Measurements from ENCODE around the gene CROCC. TPM values are rescaled to one million over a fixed set of nuclear protein-coding genes. Genes with fewer than 3 reads are reported as not detected.
A peak's percentile ranks its signal among the peaks of the same experiment; 100 is the strongest.

Gene CROCC
- total and polyA plus RNA-seq, 4 donors, result 10.5 to 68.7 (median 26.4) TPM

DNA sequence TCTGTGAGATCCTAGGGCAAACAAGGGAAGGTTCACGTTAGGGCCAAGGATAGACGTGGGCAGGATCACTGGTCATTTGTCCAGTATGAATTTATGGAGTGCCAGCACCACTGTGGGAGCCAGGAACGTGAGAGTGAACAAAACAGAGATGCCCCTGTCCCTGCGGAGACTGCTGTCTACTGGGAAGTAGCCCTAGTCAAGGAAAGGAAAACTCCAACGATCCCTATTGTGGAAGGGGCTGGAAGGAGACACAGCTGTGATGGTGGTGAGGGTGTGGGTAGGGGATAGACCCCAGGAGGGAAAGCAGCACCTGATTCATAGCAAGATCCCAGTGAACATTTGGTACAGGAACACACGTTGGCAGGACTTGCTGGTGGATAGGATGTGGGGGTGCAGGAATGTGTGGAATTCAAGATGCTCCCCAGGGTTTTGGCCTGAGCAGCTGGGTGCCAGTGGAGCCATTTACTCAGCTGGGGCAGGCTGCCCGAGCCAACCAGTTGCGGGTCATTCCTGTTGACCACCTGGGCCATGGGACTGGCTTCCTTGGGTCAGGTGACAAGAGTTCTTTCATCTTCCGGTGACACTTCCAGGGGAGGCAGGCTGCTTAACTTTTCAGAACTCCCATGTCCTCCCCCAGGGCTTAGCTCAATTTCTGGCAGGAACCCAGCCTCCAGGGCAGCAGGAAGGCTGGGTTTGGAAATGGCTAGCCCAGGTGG, 91.2 kb downstream of the CROCC start:
- ATAC-seq (ENCODE audit: low FRiP score), result no peak
- 68 to 69% methylated on average over 9 of the region's 9 CpGs for WGBS, 2 donors

DNA sequence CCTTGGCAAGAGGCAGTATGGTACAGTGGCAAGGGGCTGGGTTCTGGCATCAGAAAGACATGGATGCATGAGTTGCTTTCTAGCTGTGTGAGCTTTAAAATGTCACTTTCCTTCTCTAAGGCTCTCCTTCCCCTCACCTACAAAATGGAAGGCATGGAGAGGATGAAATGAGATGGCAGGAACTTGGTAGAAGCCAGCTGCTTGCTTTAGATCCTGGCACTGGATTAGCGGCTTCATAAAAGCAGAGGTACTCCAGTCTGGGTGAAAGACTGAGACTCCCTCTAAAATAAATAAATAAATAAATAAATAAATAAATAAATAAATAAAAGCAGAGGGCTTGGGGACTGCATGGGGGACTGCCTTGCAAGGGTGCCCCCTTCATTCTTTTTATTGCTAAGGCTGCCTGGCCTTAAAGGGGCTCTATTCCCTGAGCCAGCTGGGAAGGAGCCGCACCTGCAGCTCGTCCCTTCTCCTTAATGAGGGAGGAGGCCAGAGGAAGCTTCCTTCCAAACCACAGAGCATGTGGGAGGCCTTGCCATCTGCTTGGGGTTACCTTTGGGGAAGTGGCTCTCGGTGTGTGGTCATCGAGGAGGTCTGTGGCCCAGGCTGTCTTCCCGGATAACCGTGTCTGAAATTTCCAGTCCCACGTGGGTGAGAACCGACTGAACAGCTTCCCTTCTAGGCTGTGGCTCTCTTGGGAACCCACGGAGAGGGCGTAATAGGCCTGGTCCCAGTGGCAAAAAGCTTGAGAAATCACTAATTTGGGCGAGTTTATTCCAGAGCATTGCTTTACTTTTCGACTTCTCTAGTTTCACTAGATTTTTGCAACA, 92.0 kb downstream of the CROCC start:
- no peaks in the 10 kb centered on the region for H3K4me1 ChIP-seq (ENCODE audit: control insufficient read depth in 1 of 2, insufficient read depth in 2 of 2, low read length in 2 of 2)
- H3K27me3 ChIP-seq (ENCODE audit: control insufficient read depth in 1 of 2, insufficient read depth in 2 of 2, low read length in 1 of 2), result no peaks in the 10 kb centered on the region
- H3K27ac ChIP-seq (ENCODE audit: low read depth in 1 of 2, low read length in 2 of 2), result no peak overlapping the region
- ATAC-seq (ENCODE audit: low FRiP score), result no peak
- H3K9me3 ChIP-seq (ENCODE audit: control insufficient read depth, low read length), result no peaks in the 10 kb centered on the region
- H3K4me3 ChIP-seq (ENCODE audit: low read length in 2 of 2), result no peak overlapping the region
- H3K36me3 ChIP-seq (ENCODE audit: control insufficient read depth in 1 of 2, insufficient read depth in 2 of 2, low read length in 1 of 2), result no peaks in the 10 kb centered on the region
- DNase-seq, result peak in 1 of 2 donors; percentile 50
- intact Hi-C loops (cut with DNase I), result loop anchor here in 1 of 2 donors (2.0 to 5.0 kb wide), 2 partner anchors 39 to 46 kb away; no protein-coding TSS in a partner anchor
- 90% methylated on average over 13 of the region's 13 CpGs for WGBS, 2 donors

More for the DNA sequence above, 91.2 kb downstream of the CROCC start:
- intact Hi-C loops (cut with DNase I), result loop anchor here in 1 of 2 donors (2.0 to 5.0 kb wide), 2 partner anchors 40 to 46 kb away; no protein-coding TSS in a partner anchor
- no peaks in the 10 kb centered on the region for H3K36me3 ChIP-seq (ENCODE audit: control insufficient read depth in 1 of 2, insufficient read depth in 2 of 2, low read length in 1 of 2)
- no peak overlapping the region for H3K4me3 ChIP-seq (ENCODE audit: low read length in 2 of 2)
- no peak overlapping the region for H3K27ac ChIP-seq (ENCODE audit: low read depth in 1 of 2, low read length in 2 of 2)
- no peaks in the 10 kb centered on the region for H3K27me3 ChIP-seq (ENCODE audit: control insufficient read depth in 1 of 2, insufficient read depth in 2 of 2, low read length in 1 of 2)
- DNase-seq, result peak in 1 of 2 donors; percentile 64
- H3K9me3 ChIP-seq (ENCODE audit: control insufficient read depth, low read length), result no peaks in the 10 kb centered on the region
- no peaks in the 10 kb centered on the region for H3K4me1 ChIP-seq (ENCODE audit: control insufficient read depth in 1 of 2, insufficient read depth in 2 of 2, low read length in 2 of 2)

DNA sequence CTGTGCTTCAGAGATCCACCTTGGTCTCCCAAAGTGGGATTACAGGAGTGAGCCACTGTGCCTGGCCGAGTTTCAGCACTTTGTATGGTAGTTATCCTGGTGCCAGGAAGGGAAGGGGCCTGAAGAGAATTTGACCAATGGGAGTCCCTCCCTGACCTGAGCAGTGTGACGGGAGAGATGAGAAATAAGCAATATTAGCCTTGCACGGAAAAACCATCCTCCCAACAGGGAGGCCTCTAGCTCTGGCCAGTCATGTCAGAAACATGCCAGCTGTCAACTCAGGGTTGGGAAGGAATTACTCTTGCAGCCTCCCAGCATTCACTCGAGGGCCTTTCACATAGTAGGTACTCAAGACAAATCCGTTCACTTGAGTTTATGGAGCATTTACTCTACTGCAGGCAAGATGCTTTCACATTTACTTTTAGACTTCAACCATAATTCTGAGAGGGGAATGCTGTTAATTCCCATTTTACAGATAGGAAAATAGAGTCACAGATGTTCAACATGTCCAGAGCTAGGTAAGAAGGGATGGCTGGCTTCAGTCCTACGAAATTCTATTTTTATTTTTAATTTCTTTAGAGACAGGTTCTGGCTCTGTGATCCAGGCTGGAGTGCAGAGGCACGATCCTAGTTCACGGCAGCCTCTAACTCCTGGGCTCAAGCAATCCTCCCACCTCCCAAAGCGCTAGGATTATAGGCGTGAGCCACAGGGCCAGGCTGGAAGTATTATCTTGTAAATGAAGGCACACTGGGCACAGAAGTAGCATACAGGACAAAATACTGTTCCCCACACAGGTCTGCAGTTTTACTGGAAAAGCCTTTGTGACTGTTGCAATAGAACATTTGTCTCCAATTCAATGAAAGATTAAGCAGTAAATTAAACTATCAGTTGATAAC, 93.2 kb downstream of the CROCC start:
- Histone ChIP-seq H3K27ac (ENCODE audit: low read depth in 1 of 2, low read length in 2 of 2) (no peak overlapping the region), H3K4me1 (ENCODE audit: control insufficient read depth in 1 of 2, insufficient read depth in 2 of 2, low read length in 2 of 2) (no peaks in the 10 kb centered on the region), H3K36me3 (ENCODE audit: control insufficient read depth in 1 of 2, insufficient read depth in 2 of 2, low read length in 1 of 2) (no peaks in the 10 kb centered on the region), H3K4me3 (ENCODE audit: low read length in 2 of 2) (no peak overlapping the region), H3K27me3 (ENCODE audit: control insufficient read depth in 1 of 2, insufficient read depth in 2 of 2, low read length in 1 of 2) (no peaks in the 10 kb centered on the region), H3K9me3 (ENCODE audit: control insufficient read depth, low read length) (no peaks in the 10 kb centered on the region)
- WGBS, 2 donors, result 73 to 74% methylated on average over 10 of the region's 10 CpGs
- DNase-seq (peak in 1 of 2 donors; percentile 13), ATAC-seq (ENCODE audit: low FRiP score) (no peak)
- intact Hi-C loops (cut with DNase I), result loop anchor here in 1 of 2 donors (5.0 kb wide), 1 partner anchor 48 kb away; no protein-coding TSS in a partner anchor

DNA sequence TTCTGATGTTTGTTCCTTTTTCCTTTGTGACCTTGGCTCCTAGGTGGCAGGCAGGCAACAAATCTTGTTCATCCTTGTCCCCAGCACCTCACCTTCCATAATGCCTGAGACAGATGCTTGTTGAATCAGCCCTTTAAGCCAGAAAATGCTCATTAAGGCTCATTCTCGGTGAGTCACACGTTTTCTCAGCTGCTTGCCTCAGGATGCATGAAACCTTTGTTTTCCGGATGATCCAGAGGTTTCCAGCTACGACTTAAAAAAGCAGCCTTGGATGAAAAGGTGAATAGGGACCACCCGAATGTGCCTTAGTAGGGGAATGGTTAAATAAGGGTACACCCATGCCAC, 94.6 kb downstream of the CROCC start:
- Histone ChIP-seq H3K4me3 (ENCODE audit: low read length in 2 of 2) (no peak overlapping the region), H3K27ac (ENCODE audit: low read depth in 1 of 2, low read length in 2 of 2) (no peak overlapping the region), H3K9me3 (ENCODE audit: control insufficient read depth, low read length) (no peaks in the 10 kb centered on the region), H3K4me1 (ENCODE audit: control insufficient read depth in 1 of 2, insufficient read depth in 2 of 2, low read length in 2 of 2) (no peaks in the 10 kb centered on the region), H3K27me3 (ENCODE audit: control insufficient read depth in 1 of 2, insufficient read depth in 2 of 2, low read length in 1 of 2) (no peaks in the 10 kb centered on the region), H3K36me3 (ENCODE audit: control insufficient read depth in 1 of 2, insufficient read depth in 2 of 2, low read length in 1 of 2) (peaks cover 5 to 6% of the 10 kb centered on the region in 2 donors)
- no peak for ATAC-seq (ENCODE audit: low FRiP score)
- intact Hi-C loops (cut with DNase I), result no loop called here
- WGBS, 2 donors, result 58 to 63% methylated on average over 5 of the region's 5 CpGs
- DNase-seq, result no peak

DNA sequence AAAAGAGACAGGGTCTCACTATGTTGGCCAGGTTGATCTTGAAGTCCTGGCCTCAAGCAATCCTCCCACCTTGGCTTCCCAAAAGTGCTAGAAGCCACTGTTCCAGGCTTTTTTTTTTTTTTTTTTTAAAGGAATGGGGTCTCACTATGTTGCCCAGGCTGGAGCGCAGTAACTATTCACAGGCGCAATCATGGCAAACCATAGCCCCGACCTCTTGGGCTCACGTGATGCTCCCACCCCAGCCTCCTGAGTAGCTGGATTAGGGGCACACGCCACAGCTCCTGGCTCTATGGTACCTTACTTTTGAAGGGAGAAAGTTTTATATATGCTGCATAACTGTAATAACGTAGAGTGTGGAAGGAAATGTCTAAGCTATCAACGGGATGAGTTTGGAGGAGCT, 95.7 kb downstream of the CROCC start:
- Histone ChIP-seq H3K27ac (ENCODE audit: low read depth in 1 of 2, low read length in 2 of 2) (no peak overlapping the region), H3K36me3 (ENCODE audit: control insufficient read depth in 1 of 2, insufficient read depth in 2 of 2, low read length in 1 of 2) (peaks cover 6 to 12% of the 10 kb centered on the region in 2 donors), H3K9me3 (ENCODE audit: control insufficient read depth, low read length) (no peaks in the 10 kb centered on the region), H3K4me3 (ENCODE audit: low read length in 2 of 2) (no peak overlapping the region), H3K4me1 (ENCODE audit: control insufficient read depth in 1 of 2, insufficient read depth in 2 of 2, low read length in 2 of 2) (no peaks in the 10 kb centered on the region), H3K27me3 (ENCODE audit: control insufficient read depth in 1 of 2, insufficient read depth in 2 of 2, low read length in 1 of 2) (no peaks in the 10 kb centered on the region)
- intact Hi-C loops (cut with DNase I), result no loop called here
- ATAC-seq (ENCODE audit: low FRiP score), result no peak
- WGBS, 2 donors, result 91 to 94% methylated on average over 7 of the region's 7 CpGs
- DNase-seq, result no peak

DNA sequence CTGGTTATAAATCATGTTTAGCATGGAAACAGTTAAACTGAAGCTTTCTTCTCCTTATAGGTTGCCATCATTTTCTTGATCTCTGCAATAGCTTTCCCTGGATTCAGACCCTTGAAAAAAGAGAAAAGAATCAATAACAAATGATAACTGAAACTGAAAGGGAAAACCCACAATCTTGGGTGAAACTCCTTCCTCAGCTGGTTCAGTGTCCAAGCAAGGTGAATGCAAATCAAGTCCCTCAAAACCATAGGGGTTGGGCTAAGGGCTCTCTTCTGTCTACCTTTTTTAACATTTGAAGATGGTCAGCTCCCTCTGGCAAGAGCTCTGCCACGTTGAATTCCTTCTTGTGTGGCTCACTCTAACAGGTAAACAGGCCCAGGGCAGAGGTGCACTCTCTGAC, 97.1 kb downstream of the CROCC start:
- DNase-seq (no peak), ATAC-seq (ENCODE audit: low FRiP score) (no peak)
- no peak overlapping the region for H3K4me3 ChIP-seq (ENCODE audit: low read length in 2 of 2)
- intact Hi-C loops (cut with DNase I), result no loop called here
- H3K27ac ChIP-seq (ENCODE audit: low read depth in 1 of 2, low read length in 2 of 2), result no peak overlapping the region
- H3K36me3 ChIP-seq (ENCODE audit: control insufficient read depth in 1 of 2, insufficient read depth in 2 of 2, low read length in 1 of 2), result peaks cover 6 to 15% of the 10 kb centered on the region in 2 donors
- no peaks in the 10 kb centered on the region for H3K4me1 ChIP-seq (ENCODE audit: control insufficient read depth in 1 of 2, insufficient read depth in 2 of 2, low read length in 2 of 2)
- WGBS, 2 donors, result 30 to 44% methylated on average over 1 of the region's 1 CpG
- no peaks in the 10 kb centered on the region for H3K27me3 ChIP-seq (ENCODE audit: control insufficient read depth in 1 of 2, insufficient read depth in 2 of 2, low read length in 1 of 2)
- no peaks in the 10 kb centered on the region for H3K9me3 ChIP-seq (ENCODE audit: control insufficient read depth, low read length)

DNA sequence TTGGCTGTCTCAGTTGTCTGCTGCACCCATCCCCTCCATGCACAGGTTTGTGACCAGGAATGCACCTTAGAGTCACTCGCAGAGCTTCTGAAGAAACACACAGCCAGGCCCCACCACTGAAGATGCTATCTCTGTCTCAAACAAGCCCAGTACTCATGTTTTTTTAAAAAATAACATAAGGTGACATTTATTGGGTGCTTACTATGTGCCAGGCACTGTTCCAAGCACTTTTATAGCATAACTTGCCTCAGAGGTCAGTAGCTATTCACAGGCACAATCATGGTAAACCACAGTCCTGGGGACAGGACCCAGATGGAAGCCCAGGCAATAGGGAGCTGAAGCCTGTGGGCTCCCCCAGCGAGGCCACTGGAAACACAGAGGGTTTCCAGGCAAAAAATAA, 98.8 kb downstream of the CROCC start:
- DNase-seq (peak in 1 of 2 donors; percentile 31), ATAC-seq (ENCODE audit: low FRiP score) (no peak)
- Histone ChIP-seq H3K27ac (ENCODE audit: low read depth in 1 of 2, low read length in 2 of 2) (no peak overlapping the region), H3K9me3 (ENCODE audit: control insufficient read depth, low read length) (no peaks in the 10 kb centered on the region), H3K36me3 (ENCODE audit: control insufficient read depth in 1 of 2, insufficient read depth in 2 of 2, low read length in 1 of 2) (peaks cover 6 to 20% of the 10 kb centered on the region in 2 donors), H3K4me3 (ENCODE audit: low read length in 2 of 2) (no peak overlapping the region), H3K4me1 (ENCODE audit: control insufficient read depth in 1 of 2, insufficient read depth in 2 of 2, low read length in 2 of 2) (no peaks in the 10 kb centered on the region), H3K27me3 (ENCODE audit: control insufficient read depth in 1 of 2, insufficient read depth in 2 of 2, low read length in 1 of 2) (no peaks in the 10 kb centered on the region)
- intact Hi-C loops (cut with DNase I), result no loop called here
- WGBS, 2 donors, result 97 to 100% methylated on average over 2 of the region's 2 CpGs

DNA sequence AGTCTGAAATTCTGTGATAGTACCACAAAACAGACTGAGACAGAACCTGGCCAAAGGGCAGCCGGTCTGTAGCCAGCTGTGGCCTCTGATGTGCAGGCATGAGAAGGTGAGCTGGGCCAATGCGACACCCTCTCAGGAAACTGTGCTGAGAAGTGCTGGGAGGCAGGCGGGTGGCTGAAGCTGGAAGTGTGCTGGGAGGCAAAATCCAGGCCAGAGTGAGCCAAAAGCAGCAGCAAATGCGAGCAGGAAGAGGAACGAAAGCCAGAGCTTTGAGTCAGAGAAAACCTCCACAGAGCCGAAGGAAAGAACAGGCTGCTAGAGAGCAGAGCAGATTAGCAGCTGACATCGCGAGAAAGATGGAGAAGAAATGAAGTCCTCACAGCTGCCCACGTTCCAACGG, 100.2 kb downstream of the CROCC start:
- peaks cover 9 to 25% of the 10 kb centered on the region in 2 donors for H3K36me3 ChIP-seq (ENCODE audit: control insufficient read depth in 1 of 2, insufficient read depth in 2 of 2, low read length in 1 of 2)
- H3K27me3 ChIP-seq (ENCODE audit: control insufficient read depth in 1 of 2, insufficient read depth in 2 of 2, low read length in 1 of 2), result no peaks in the 10 kb centered on the region
- intact Hi-C loops (cut with DNase I), result no loop called here
- no peaks in the 10 kb centered on the region for H3K4me1 ChIP-seq (ENCODE audit: control insufficient read depth in 1 of 2, insufficient read depth in 2 of 2, low read length in 2 of 2)
- DNase-seq, result peak in 1 of 2 donors; percentile 47
- no peak overlapping the region for H3K27ac ChIP-seq (ENCODE audit: low read depth in 1 of 2, low read length in 2 of 2)
- H3K4me3 ChIP-seq (ENCODE audit: low read length in 2 of 2), result no peak overlapping the region
- no peak for ATAC-seq (ENCODE audit: low FRiP score)
- WGBS, 2 donors, result 75 to 76% methylated on average over 10 of the region's 10 CpGs
- H3K9me3 ChIP-seq (ENCODE audit: control insufficient read depth, low read length), result no peaks in the 10 kb centered on the region
